OCI-LY3 (cell line): Measurements from ENCODE around the gene SCYGR1.

ENCODE experiments used
- H2AFZ ChIP-seq: fragments of 200-600, 300-600 bp; shearing (Covaris generic); 2 replicates; pipeline ENCODE4 v1.6.0; 2014; ENCODE audit warnings: antibody characterized with exemption, low read depth, low read length
- H3K27ac ChIP-seq: fragments of 200-600, 300-600 bp; sonication (generic); 2 replicates; pipeline ENCODE4 v1.5.1; 2014; ENCODE audit warnings: mild to moderate bottlenecking, low read length, moderate library complexity, mixed read lengths
- H3K27me3 ChIP-seq: fragments of 200-600, 300-600 bp; sonication (generic); 2 replicates; pipeline ENCODE4 v1.6.1; 2014; ENCODE audit warnings: low read depth, low read length, mixed read lengths
- H3K36me3 ChIP-seq: fragments of 200-600, 300-600 bp; sonication (generic); replicated peaks from 2 replicates; pipeline ENCODE3; 2014; ENCODE audit warnings: low read depth, low read length, mixed read lengths
- H3K4me1 ChIP-seq: fragments of 300-600, 200-600 bp; sonication (generic); 2 replicates; pipeline ENCODE4 v1.6.1; 2014; ENCODE audit warnings: low read length, mixed read lengths
- H3K4me2 ChIP-seq: fragments of 200-600, 300-600 bp; sonication (generic); 2 replicates; pipeline ENCODE4 v1.6.1; 2014; ENCODE audit warnings: low read length, mixed read lengths
- H3K4me3 ChIP-seq: fragments of 300-600, 200-600 bp; sonication (generic); 2 replicates; pipeline ENCODE4 v1.5.1; 2014; ENCODE audit warnings: antibody characterized with exemption, mild to moderate bottlenecking, low read length, moderate library complexity
- H3K79me2 ChIP-seq: fragments of 300-600, 200-600 bp; shearing (Covaris generic); 2 replicates; pipeline ENCODE4 v1.6.1; 2014; ENCODE audit warnings: mild to moderate bottlenecking, low read length, mixed read lengths
- H3K9ac ChIP-seq: fragments of 300-600, 200-600 bp; shearing (Covaris generic); 2 replicates; pipeline ENCODE4 v1.6.0; 2014; ENCODE audit warnings: mild to moderate bottlenecking, low read length, moderate library complexity
- H3K9me3 ChIP-seq: fragments of 200-600, 300-600 bp; shearing (Covaris generic); 2 replicates; pipeline ENCODE4 v1.6.1; 2014; ENCODE audit warnings: low read length, mixed read lengths; ENCODE audit not compliant: insufficient read depth
- H4K20me1 ChIP-seq: fragments of 200-600, 300-600 bp; sonication (generic); 2 replicates; pipeline ENCODE4 v1.6.1; 2016; ENCODE audit warnings: low read length, mixed read lengths; ENCODE audit not compliant: insufficient read depth
- EZH2phosphoT487 ChIP-seq: fragments of 200-600 bp; shearing (Covaris generic); IDR thresholded peaks from 2 replicates; pipeline ENCODE4 v1.6.1; 2018; ENCODE audit warnings: antibody characterized with exemption, mixed run types, low read depth
- TF ChIP-seq, protein P1 (sequence below): fragments of 200-600, 300-600 bp; sonication (generic); IDR thresholded peaks from 2 replicates; pipeline ENCODE4 v1.5.1; 2014; ENCODE audit warnings: antibody characterized with exemption, low read length, low read depth

The SCYGR1 gene

DNA sequence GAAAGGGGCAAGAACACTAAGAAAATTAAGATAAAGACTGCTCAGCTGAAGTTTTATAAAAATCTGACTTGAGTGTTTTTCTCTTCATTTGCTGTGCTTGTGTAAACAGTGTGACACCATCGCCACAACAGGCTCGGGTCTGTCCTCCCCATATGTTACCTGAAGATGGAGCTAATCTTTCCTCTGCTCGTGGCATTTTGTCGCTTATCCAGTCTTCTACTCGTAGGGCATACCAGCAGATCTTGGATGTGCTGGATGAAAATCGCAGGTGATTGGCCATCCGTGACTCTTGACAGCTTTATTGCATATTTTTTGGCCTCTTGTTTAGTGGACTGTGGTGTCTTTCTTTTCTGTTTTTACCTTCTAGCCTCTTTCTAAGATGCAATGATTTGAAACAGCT lies 40.6 kb downstream of the SCYGR1 start:
- no peaks in the 10 kb centered on the region for H3K79me2 ChIP-seq
- H3K36me3 ChIP-seq, result peaks cover 6% of the 10 kb centered on the region
- no peak overlapping the region for H2AFZ ChIP-seq
- H3K4me1 ChIP-seq, result peaks cover 23% of the 10 kb centered on the region
- TF ChIP-seq, protein P1, sequence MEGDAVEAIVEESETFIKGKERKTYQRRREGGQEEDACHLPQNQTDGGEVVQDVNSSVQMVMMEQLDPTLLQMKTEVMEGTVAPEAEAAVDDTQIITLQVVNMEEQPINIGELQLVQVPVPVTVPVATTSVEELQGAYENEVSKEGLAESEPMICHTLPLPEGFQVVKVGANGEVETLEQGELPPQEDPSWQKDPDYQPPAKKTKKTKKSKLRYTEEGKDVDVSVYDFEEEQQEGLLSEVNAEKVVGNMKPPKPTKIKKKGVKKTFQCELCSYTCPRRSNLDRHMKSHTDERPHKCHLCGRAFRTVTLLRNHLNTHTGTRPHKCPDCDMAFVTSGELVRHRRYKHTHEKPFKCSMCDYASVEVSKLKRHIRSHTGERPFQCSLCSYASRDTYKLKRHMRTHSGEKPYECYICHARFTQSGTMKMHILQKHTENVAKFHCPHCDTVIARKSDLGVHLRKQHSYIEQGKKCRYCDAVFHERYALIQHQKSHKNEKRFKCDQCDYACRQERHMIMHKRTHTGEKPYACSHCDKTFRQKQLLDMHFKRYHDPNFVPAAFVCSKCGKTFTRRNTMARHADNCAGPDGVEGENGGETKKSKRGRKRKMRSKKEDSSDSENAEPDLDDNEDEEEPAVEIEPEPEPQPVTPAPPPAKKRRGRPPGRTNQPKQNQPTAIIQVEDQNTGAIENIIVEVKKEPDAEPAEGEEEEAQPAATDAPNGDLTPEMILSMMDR, result no peak
- no peak for TF ChIP-seq EZH2phosphoT487
- no peak overlapping the region for H3K4me3 ChIP-seq
- no peak overlapping the region for H3K27ac ChIP-seq
- H3K4me2 ChIP-seq, result no peak overlapping the region
- no peaks in the 10 kb centered on the region for H4K20me1 ChIP-seq
- H3K27me3 ChIP-seq, result no peaks in the 10 kb centered on the region
- no peak overlapping the region for H3K9ac ChIP-seq
- H3K9me3 ChIP-seq, result no peaks in the 10 kb centered on the region

- H3K4me1 ChIP-seq, result no peaks in the 10 kb centered on the region
- no peak overlapping the region for H3K27ac ChIP-seq
- TF ChIP-seq EZH2phosphoT487, result no peak
- TF ChIP-seq, protein P1, result no peak
- H3K79me2 ChIP-seq, result no peaks in the 10 kb centered on the region
- no peak overlapping the region for H3K4me2 ChIP-seq
- no peaks in the 10 kb centered on the region for H4K20me1 ChIP-seq
- H3K4me3 ChIP-seq, result no peak overlapping the region
- no peaks in the 10 kb centered on the region for H3K9me3 ChIP-seq
- H3K36me3 ChIP-seq, result no peaks in the 10 kb centered on the region
- H3K9ac ChIP-seq, result no peak overlapping the region
- no peak overlapping the region for H2AFZ ChIP-seq
- no peaks in the 10 kb centered on the region for H3K27me3 ChIP-seq
These were observed 43.5 kb downstream of the SCYGR1 start for GRCh38 chr2:227344231-227344630.

GRCh38 chr2:227341553-227341952 lies 46.2 kb downstream of the SCYGR1 start:
- no peak overlapping the region for H3K9ac ChIP-seq
- H3K27me3 ChIP-seq, result no peaks in the 10 kb centered on the region
- H4K20me1 ChIP-seq, result no peaks in the 10 kb centered on the region
- H3K27ac ChIP-seq, result no peak overlapping the region
- no peaks in the 10 kb centered on the region for H3K36me3 ChIP-seq
- no peak for TF ChIP-seq EZH2phosphoT487
- TF ChIP-seq, protein P1, result no peak
- H3K4me1 ChIP-seq, result no peaks in the 10 kb centered on the region
- H3K4me2 ChIP-seq, result no peak overlapping the region
- no peak overlapping the region for H3K4me3 ChIP-seq
- H3K79me2 ChIP-seq, result no peaks in the 10 kb centered on the region
- H2AFZ ChIP-seq, result no peak overlapping the region
- H3K9me3 ChIP-seq, result no peaks in the 10 kb centered on the region

GRCh38 chr2:227340106-227340505 lies 47.6 kb downstream of the SCYGR1 start:
- no peak overlapping the region for H3K4me2 ChIP-seq
- H3K9ac ChIP-seq, result no peak overlapping the region
- H3K27ac ChIP-seq, result no peak overlapping the region
- no peaks in the 10 kb centered on the region for H3K4me1 ChIP-seq
- H3K4me3 ChIP-seq, result no peak overlapping the region
- TF ChIP-seq EZH2phosphoT487, result no peak
- TF ChIP-seq, protein P1, result no peak
- no peaks in the 10 kb centered on the region for H4K20me1 ChIP-seq
- no peaks in the 10 kb centered on the region for H3K27me3 ChIP-seq
- H3K36me3 ChIP-seq, result peaks cover 4% of the 10 kb centered on the region
- H3K9me3 ChIP-seq, result no peaks in the 10 kb centered on the region
- H2AFZ ChIP-seq, result no peak overlapping the region
- no peaks in the 10 kb centered on the region for H3K79me2 ChIP-seq
